HepG2 (cell line): Measurements from ENCODE around the gene OBP2A. TPM values are rescaled to one million over a fixed set of nuclear protein-coding genes. Genes with fewer than 3 reads are reported as not detected.

Experiments
- ARID2 ChIP-seq: sonication (generic); formaldehyde crosslinking; IDR thresholded peaks from 2 replicates; pipeline ENCODE4 v1.8.1; 2022; ENCODE audit warnings: mild to moderate bottlenecking, missing genetic modification reagents, borderline replicate concordance
- ARNT2 ChIP-seq: sonication (generic); formaldehyde crosslinking; IDR thresholded peaks from 2 replicates; pipeline ENCODE4 v1.8.0; 2022; ENCODE audit warnings: mild to moderate bottlenecking, low read depth, missing genetic modification reagents, moderate library complexity
- FOXK1 ChIP-seq: sonication (generic); formaldehyde crosslinking; IDR thresholded peaks from 2 replicates; pipeline ENCODE4 v1.4.0; 2020; ENCODE audit warnings: low read depth, missing genetic modification reagents, borderline replicate concordance
- HOXA7 ChIP-seq: sonication (generic); formaldehyde crosslinking; IDR thresholded peaks from 2 replicates; pipeline ENCODE4 v1.8.1; 2022; ENCODE audit warnings: mild to moderate bottlenecking, missing genetic modification reagents, moderate library complexity
- KDM2A ChIP-seq: sonication (generic); formaldehyde crosslinking; IDR thresholded peaks from 2 replicates; pipeline ENCODE4 v1.4.0; 2020; ENCODE audit warnings: low read depth, missing genetic modification reagents, borderline replicate concordance
- KDM3A ChIP-seq: IDR thresholded peaks from 2 replicates; pipeline ENCODE4 v1.6.1; 2018; ENCODE audit warnings: low read depth, missing compliant biosample characterization
- NRL ChIP-seq: sonication (generic); formaldehyde crosslinking; IDR thresholded peaks from 2 replicates; pipeline ENCODE4 v1.5.0; 2020; ENCODE audit warnings: missing genetic modification reagents, mild to moderate bottlenecking, moderate library complexity, borderline replicate concordance
- PHF8 ChIP-seq: sonication (generic); formaldehyde crosslinking; IDR thresholded peaks from 2 replicates; pipeline ENCODE4 v1.5.0; 2020; ENCODE audit warnings: missing genetic modification reagents
- ZNF354B ChIP-seq: sonication (generic); formaldehyde crosslinking; IDR thresholded peaks from 2 replicates; pipeline ENCODE4 v1.8.0; 2022; ENCODE audit warnings: mild to moderate bottlenecking, missing genetic modification reagents
- polyA plus RNA-seq, 8 experiments: library from polyadenylated mRNA; depleted of rRNA in 3 of 8; stranded (reverse) in 7 of 8; unstranded in 1 of 8; fragments of >200 nt; fragmentation: Illumina TruSeq in 4 of 8; extraction: Trizol in 4 of 8; gene quantifications; 2 replicates each; pipeline versions ENCODE4 v1.2.1 to v1.2.3, GENCODE V29; 2011 to 2016; ENCODE audit warnings: low read depth in 4 of 8, missing spikeins in 1 of 8, mixed read lengths in 1 of 8; ENCODE audit not compliant: insufficient read depth in 1 of 8
- total RNA-seq, 5 experiments: library from RNA; depleted of rRNA; stranded (reverse); fragments of >200 nt; fragmentation: Illumina TruSeq; extraction: Trizol; gene quantifications; 2 replicates each; pipeline ENCODE4 v1.2.3, GENCODE V29; 2016; ENCODE audit warnings: low read depth in 1 of 5
- TF ChIP-seq, protein P1 (sequence below): sonication (generic); formaldehyde crosslinking; IDR thresholded peaks from 2 replicates; pipeline ENCODE4 v1.4.0; 2020; ENCODE audit warnings: mild to moderate bottlenecking, missing genetic modification reagents
- TF ChIP-seq, protein P2 (sequence below): sonication (generic); formaldehyde crosslinking; IDR thresholded peaks from 2 replicates; pipeline ENCODE4 v1.5.0; 2020; ENCODE audit warnings: missing genetic modification reagents
- TF ChIP-seq, protein P3 (sequence below): sonication (generic); formaldehyde crosslinking; IDR thresholded peaks from 2 replicates; pipeline ENCODE4 v1.5.0; 2020; ENCODE audit warnings: missing genetic modification reagents
- TF ChIP-seq, protein P4 (sequence below): sonication (generic); formaldehyde crosslinking; IDR thresholded peaks from 2 replicates; pipeline ENCODE4 v1.4.0; 2020; ENCODE audit warnings: missing genetic modification reagents, borderline replicate concordance
- TF ChIP-seq, protein P5 (sequence below): sonication (generic); formaldehyde crosslinking; IDR thresholded peaks from 2 replicates; pipeline ENCODE4 v1.9.0; 2021; ENCODE audit warnings: missing genetic modification reagents, mild to moderate bottlenecking, borderline replicate concordance

OBP2A gene
- total and polyA plus RNA-seq, 2 of the 13 experiments (the other 11 are each of a cell fraction or from before 2014, with no cell fraction given), result 0.32 TPM; not detected in 1

DNA sequence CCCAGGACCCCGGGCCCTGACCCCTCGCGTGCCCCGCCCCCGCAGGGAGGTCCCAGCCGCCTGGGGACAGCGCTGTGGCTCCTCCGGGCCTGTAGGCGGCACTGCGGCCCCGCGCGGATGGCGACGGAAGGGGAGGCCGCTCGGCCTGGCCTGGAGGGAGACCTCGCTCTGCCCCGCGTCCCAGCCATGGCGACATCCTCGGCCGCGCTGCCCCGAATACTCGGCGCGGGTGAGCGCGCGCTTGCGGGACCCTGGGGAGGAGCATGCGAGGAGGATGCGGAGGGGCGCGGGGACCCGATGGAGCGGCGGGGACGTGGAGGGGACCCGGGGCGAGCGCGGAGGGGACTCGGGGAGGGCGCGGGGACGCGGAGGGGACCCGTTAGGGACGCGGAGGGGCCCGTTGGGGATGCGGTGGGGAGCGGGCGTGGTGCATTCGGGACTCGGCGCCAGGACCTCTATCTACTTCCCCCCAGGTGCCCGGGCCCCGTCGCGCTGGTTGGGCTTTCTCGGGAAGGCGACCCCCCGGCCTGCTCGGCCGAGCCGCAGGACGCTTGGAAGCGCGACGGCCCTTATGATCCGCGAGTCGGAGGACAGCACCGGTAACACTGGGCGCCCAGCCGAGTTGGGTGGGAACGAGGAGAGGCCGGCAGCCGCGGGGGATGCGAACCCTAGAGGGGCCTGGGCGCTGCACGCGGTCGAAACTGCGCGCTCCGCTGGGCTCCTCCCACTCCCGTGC is 45.2 kb upstream of the OBP2A start, which contains the start of gene MRPS2 (continued):
- TF ChIP-seq NRL (CRISPR knock-in tag) (peak; percentile 82), ARID2 (CRISPR knock-in tag) (peak; percentile 82; the same call in 1 of the 2 replicates), KDM2A (CRISPR knock-in tag) (peak; percentile 93), FOXK1 (CRISPR knock-in tag) (peak; percentile 78; the same call in 1 of the 2 replicates), PHF8 (peak; percentile 99), HOXA7 (CRISPR knock-in tag) (peak; percentile 51; the same call in 1 of the 2 replicates), KDM3A (CRISPR knock-in tag) (peak; percentile 93), ARNT2 (CRISPR knock-in tag) (peak; percentile 60; the same call in 1 of the 2 replicates), ZNF354B (CRISPR knock-in tag) (0 out of 2 replicates have a peak, but pooled peaks have one; percentile 41)
- TF ChIP-seq, protein P1, sequence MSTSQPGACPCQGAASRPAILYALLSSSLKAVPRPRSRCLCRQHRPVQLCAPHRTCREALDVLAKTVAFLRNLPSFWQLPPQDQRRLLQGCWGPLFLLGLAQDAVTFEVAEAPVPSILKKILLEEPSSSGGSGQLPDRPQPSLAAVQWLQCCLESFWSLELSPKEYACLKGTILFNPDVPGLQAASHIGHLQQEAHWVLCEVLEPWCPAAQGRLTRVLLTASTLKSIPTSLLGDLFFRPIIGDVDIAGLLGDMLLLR (CRISPR knock-in tag), result peak; percentile 75; the same call in 1 of the 2 replicates
- TF ChIP-seq, protein P2, sequence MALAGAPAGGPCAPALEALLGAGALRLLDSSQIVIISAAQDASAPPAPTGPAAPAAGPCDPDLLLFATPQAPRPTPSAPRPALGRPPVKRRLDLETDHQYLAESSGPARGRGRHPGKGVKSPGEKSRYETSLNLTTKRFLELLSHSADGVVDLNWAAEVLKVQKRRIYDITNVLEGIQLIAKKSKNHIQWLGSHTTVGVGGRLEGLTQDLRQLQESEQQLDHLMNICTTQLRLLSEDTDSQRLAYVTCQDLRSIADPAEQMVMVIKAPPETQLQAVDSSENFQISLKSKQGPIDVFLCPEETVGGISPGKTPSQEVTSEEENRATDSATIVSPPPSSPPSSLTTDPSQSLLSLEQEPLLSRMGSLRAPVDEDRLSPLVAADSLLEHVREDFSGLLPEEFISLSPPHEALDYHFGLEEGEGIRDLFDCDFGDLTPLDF, result peak; percentile 18; the same call in 1 of the 2 replicates
- TF ChIP-seq, protein P3, sequence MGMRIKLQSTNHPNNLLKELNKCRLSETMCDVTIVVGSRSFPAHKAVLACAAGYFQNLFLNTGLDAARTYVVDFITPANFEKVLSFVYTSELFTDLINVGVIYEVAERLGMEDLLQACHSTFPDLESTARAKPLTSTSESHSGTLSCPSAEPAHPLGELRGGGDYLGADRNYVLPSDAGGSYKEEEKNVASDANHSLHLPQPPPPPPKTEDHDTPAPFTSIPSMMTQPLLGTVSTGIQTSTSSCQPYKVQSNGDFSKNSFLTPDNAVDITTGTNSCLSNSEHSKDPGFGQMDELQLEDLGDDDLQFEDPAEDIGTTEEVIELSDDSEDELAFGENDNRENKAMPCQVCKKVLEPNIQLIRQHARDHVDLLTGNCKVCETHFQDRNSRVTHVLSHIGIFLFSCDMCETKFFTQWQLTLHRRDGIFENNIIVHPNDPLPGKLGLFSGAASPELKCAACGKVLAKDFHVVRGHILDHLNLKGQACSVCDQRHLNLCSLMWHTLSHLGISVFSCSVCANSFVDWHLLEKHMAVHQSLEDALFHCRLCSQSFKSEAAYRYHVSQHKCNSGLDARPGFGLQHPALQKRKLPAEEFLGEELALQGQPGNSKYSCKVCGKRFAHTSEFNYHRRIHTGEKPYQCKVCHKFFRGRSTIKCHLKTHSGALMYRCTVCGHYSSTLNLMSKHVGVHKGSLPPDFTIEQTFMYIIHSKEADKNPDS (CRISPR knock-in tag), result no peak
- TF ChIP-seq, protein P4, sequence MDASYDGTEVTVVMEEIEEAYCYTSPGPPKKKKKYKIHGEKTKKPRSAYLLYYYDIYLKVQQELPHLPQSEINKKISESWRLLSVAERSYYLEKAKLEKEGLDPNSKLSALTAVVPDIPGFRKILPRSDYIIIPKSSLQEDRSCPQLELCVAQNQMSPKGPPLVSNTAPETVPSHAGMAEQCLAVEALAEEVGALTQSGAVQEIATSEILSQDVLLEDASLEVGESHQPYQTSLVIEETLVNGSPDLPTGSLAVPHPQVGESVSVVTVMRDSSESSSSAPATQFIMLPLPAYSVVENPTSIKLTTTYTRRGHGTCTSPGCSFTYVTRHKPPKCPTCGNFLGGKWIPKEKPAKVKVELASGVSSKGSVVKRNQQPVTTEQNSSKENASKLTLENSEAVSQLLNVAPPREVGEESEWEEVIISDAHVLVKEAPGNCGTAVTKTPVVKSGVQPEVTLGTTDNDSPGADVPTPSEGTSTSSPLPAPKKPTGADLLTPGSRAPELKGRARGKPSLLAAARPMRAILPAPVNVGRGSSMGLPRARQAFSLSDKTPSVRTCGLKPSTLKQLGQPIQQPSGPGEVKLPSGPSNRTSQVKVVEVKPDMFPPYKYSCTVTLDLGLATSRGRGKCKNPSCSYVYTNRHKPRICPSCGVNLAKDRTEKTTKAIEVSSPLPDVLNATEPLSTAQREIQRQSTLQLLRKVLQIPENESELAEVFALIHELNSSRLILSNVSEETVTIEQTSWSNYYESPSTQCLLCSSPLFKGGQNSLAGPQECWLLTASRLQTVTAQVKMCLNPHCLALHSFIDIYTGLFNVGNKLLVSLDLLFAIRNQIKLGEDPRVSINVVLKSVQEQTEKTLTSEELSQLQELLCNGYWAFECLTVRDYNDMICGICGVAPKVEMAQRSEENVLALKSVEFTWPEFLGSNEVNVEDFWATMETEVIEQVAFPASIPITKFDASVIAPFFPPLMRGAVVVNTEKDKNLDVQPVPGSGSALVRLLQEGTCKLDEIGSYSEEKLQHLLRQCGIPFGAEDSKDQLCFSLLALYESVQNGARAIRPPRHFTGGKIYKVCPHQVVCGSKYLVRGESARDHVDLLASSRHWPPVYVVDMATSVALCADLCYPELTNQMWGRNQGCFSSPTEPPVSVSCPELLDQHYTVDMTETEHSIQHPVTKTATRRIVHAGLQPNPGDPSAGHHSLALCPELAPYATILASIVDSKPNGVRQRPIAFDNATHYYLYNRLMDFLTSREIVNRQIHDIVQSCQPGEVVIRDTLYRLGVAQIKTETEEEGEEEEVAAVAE (CRISPR knock-in tag), result 0 out of 2 replicates have a peak, but pooled peaks have one; percentile 22
- TF ChIP-seq, protein P5, sequence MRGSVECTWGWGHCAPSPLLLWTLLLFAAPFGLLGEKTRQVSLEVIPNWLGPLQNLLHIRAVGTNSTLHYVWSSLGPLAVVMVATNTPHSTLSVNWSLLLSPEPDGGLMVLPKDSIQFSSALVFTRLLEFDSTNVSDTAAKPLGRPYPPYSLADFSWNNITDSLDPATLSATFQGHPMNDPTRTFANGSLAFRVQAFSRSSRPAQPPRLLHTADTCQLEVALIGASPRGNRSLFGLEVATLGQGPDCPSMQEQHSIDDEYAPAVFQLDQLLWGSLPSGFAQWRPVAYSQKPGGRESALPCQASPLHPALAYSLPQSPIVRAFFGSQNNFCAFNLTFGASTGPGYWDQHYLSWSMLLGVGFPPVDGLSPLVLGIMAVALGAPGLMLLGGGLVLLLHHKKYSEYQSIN, result no peak
